ENCODE results near the gene TGM1.
A peak's percentile ranks its signal among the peaks of the same experiment; 100 is the strongest.
"Not testable (repeated sequence)": the region's sequence is repeated elsewhere in the genome, so short reads cannot be mapped to it uniquely, and the experiment has no call there.

TGM1 gene

GRCh38 chr14:24234095-24235005 lies 28.6 kb downstream of the TGM1 start:
- no peak for DNase-seq (ENCODE audit: low read depth in 2 of 3, low spot score in 2 of 3)

- no peak for DNase-seq (ENCODE audit: low read depth in 2 of 3, low spot score in 2 of 3)
These were observed 29.5 kb downstream of the TGM1 start for GRCh38 chr14:24233538-24233866.

GRCh38 chr14:24232645-24233537 lies 30.1 kb downstream of the TGM1 start, which contains the start of gene GMPR2:
TSS of gene GMPR2 (plus strand) at chr14:24232929. CDS start at chr14:24233254, 325 bp downstream.
- DNase-seq (ENCODE audit: low read depth in 2 of 3, low spot score in 2 of 3), result no peak

GRCh38 chr14:24232121-24232644 lies 30.8 kb downstream of the TGM1 start, which contains the start of gene NEDD8:
TSS of gene NEDD8 (minus strand) at chr14:24232367. CDS start at chr14:24232267, 100 bp downstream.
- peak; percentile 76 to 82 (median 78) for DNase-seq (ENCODE audit: low read depth in 2 of 3, low spot score in 2 of 3)

- no peak for DNase-seq (ENCODE audit: low read depth in 2 of 3, low spot score in 2 of 3)
These were observed 31.5 kb downstream of the TGM1 start for GRCh38 chr14:24231263-24232120.

GRCh38 chr14:24228902-24229301 lies 34.1 kb downstream of the TGM1 start:
- DNase-seq (ENCODE audit: low read depth in 2 of 3, low spot score in 2 of 3), result no peak

- no peak for DNase-seq (ENCODE audit: low read depth in 2 of 3, low spot score in 2 of 3)
These were observed 36.5 kb downstream of the TGM1 start for GRCh38 chr14:24226473-24226872.

- DNase-seq (ENCODE audit: low read depth in 2 of 3, low spot score in 2 of 3), result no peak
These were observed 38.3 kb downstream of the TGM1 start for GRCh38 chr14:24224618-24225071.

- not testable (repeated sequence) for DNase-seq (ENCODE audit: low read depth in 2 of 3, low spot score in 2 of 3)
These were observed 40.0 kb downstream of the TGM1 start for GRCh38 chr14:24222987-24223386.

GRCh38 chr14:24219521-24219920 lies 43.5 kb downstream of the TGM1 start:
- DNase-seq (ENCODE audit: low read depth in 2 of 3, low spot score in 2 of 3), result no peak

GRCh38 chr14:24219080-24219479 lies 43.9 kb downstream of the TGM1 start:
- DNase-seq (ENCODE audit: low read depth in 2 of 3, low spot score in 2 of 3), result no peak

GRCh38 chr14:24216876-24217275 lies 46.1 kb downstream of the TGM1 start:
- not testable (repeated sequence) for DNase-seq (ENCODE audit: low read depth in 2 of 3, low spot score in 2 of 3)

- no peak for DNase-seq (ENCODE audit: low read depth in 2 of 3, low spot score in 2 of 3)
These were observed 46.7 kb downstream of the TGM1 start for GRCh38 chr14:24216345-24216699.

- DNase-seq (ENCODE audit: low read depth in 2 of 3, low spot score in 2 of 3), result peak; percentile 49 to 59 (median 58)
These were observed 47.3 kb downstream of the TGM1 start, which contains the start of gene MDP1 for GRCh38 chr14:24215495-24216344. TSS of gene MDP1 (minus strand) at chr14:24216066. CDS start at chr14:24215955, 111 bp downstream.

- no peak for DNase-seq (ENCODE audit: low read depth in 2 of 3, low spot score in 2 of 3)
These were observed 48.9 kb downstream of the TGM1 start for GRCh38 chr14:24213866-24214662.

- peak; percentile 85 to 91 (median 91) for DNase-seq (ENCODE audit: low read depth in 2 of 3, low spot score in 2 of 3)
These were observed 49.8 kb downstream of the TGM1 start, which contains the start of gene CHMP4A for GRCh38 chr14:24212924-24213865. TSS of gene CHMP4A (minus strand) at chr14:24213488. CDS start at chr14:24213439, 49 bp downstream.

GRCh38 chr14:24211311-24211710 lies 51.7 kb downstream of the TGM1 start:
- no peak for DNase-seq (ENCODE audit: low read depth in 2 of 3, low spot score in 2 of 3)

All from activated CD8-positive, alpha-beta memory T cell treated with anti-CD3 and anti-CD28 coated beads for 48 hours (primary cell).